Sigmoid colon (tissue), 4 donors: ENCODE results near the gene XYLT1.

Source experiments
- CTCF ChIP-seq, 4 experiments: fragments of 450-650 bp in 3 of 4; fragments of 200-600 bp in 1 of 4; IDR thresholded peaks; one replicate each; pipeline ENCODE4 v1.5.1; 2016 to 2019; ENCODE audit warnings: antibody characterized with exemption in 4 of 4, mild to moderate bottlenecking in 3 of 4, moderate library complexity in 2 of 4
- EP300 ChIP-seq, 4 donors: sonication (generic); formaldehyde crosslinking; IDR thresholded peaks; one replicate each; pipeline ENCODE4 v1.6.1; 2017; ENCODE audit warnings: antibody characterized with exemption in 4 of 4
- POLR2AphosphoS5 ChIP-seq, 4 donors: sonication (generic); formaldehyde crosslinking; IDR thresholded peaks; one replicate each; pipeline ENCODE4 v1.6.1; 2017; ENCODE audit warnings: antibody characterized with exemption in 4 of 4

- TF ChIP-seq EP300 (IDR thresholded peaks at IDR 0.05): no peak
- no peak for TF ChIP-seq CTCF (IDR thresholded peaks at IDR 0.05)
- TF ChIP-seq POLR2AphosphoS5 (IDR thresholded peaks at IDR 0.05): no peak
Observed at GRCh38 chr16:17504050-17504449, 33.3 kb upstream of the XYLT1 start.
